ENCODE measurements around the gene SCYL3. TPM values are rescaled to one million over a fixed set of nuclear protein-coding genes. Genes with fewer than 3 reads are reported as not detected.
"Not testable (repeated sequence)": the region's sequence is repeated elsewhere in the genome, so short reads cannot be mapped to it uniquely, and the experiment has no call there.

Gene SCYL3
- total RNA-seq, 1 experiment from 2014 or later, result 7.6 TPM

- no peak for TF ChIP-seq EZH2phosphoT487 (IDR thresholded peaks at IDR 0.05; ENCODE audit: borderline replicate concordance)
- no peak for TF ChIP-seq EGR1 (IDR thresholded peaks at IDR 0.05; ENCODE audit: low read depth)
- TF ChIP-seq JUND (IDR thresholded peaks at IDR 0.05), result no peak
- TF ChIP-seq FOSL1 (IDR thresholded peaks at IDR 0.05; ENCODE audit: low read depth), result no peak
- no peak for TF ChIP-seq POLR2AphosphoS5 (IDR thresholded peaks at IDR 0.05; ENCODE audit: low read depth, low read length)
- no peak for TF ChIP-seq CEBPB (IDR thresholded peaks at IDR 0.05; ENCODE audit: low read depth)
- no peak for TF ChIP-seq MAX (IDR thresholded peaks at IDR 0.05)
- TF ChIP-seq ELF1 (IDR thresholded peaks at IDR 0.05; ENCODE audit: borderline replicate concordance, low read depth), result no peak
- TF ChIP-seq, protein P1, sequence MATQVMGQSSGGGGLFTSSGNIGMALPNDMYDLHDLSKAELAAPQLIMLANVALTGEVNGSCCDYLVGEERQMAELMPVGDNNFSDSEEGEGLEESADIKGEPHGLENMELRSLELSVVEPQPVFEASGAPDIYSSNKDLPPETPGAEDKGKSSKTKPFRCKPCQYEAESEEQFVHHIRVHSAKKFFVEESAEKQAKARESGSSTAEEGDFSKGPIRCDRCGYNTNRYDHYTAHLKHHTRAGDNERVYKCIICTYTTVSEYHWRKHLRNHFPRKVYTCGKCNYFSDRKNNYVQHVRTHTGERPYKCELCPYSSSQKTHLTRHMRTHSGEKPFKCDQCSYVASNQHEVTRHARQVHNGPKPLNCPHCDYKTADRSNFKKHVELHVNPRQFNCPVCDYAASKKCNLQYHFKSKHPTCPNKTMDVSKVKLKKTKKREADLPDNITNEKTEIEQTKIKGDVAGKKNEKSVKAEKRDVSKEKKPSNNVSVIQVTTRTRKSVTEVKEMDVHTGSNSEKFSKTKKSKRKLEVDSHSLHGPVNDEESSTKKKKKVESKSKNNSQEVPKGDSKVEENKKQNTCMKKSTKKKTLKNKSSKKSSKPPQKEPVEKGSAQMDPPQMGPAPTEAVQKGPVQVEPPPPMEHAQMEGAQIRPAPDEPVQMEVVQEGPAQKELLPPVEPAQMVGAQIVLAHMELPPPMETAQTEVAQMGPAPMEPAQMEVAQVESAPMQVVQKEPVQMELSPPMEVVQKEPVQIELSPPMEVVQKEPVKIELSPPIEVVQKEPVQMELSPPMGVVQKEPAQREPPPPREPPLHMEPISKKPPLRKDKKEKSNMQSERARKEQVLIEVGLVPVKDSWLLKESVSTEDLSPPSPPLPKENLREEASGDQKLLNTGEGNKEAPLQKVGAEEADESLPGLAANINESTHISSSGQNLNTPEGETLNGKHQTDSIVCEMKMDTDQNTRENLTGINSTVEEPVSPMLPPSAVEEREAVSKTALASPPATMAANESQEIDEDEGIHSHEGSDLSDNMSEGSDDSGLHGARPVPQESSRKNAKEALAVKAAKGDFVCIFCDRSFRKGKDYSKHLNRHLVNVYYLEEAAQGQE (IDR thresholded peaks at IDR 0.05; ENCODE audit: low read depth), result no peak
- TF ChIP-seq CBX3 (IDR thresholded peaks at IDR 0.05; ENCODE audit: low read depth), result no peak
- TF ChIP-seq, protein P2, sequence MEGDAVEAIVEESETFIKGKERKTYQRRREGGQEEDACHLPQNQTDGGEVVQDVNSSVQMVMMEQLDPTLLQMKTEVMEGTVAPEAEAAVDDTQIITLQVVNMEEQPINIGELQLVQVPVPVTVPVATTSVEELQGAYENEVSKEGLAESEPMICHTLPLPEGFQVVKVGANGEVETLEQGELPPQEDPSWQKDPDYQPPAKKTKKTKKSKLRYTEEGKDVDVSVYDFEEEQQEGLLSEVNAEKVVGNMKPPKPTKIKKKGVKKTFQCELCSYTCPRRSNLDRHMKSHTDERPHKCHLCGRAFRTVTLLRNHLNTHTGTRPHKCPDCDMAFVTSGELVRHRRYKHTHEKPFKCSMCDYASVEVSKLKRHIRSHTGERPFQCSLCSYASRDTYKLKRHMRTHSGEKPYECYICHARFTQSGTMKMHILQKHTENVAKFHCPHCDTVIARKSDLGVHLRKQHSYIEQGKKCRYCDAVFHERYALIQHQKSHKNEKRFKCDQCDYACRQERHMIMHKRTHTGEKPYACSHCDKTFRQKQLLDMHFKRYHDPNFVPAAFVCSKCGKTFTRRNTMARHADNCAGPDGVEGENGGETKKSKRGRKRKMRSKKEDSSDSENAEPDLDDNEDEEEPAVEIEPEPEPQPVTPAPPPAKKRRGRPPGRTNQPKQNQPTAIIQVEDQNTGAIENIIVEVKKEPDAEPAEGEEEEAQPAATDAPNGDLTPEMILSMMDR (IDR thresholded peaks at IDR 0.05 in 2 of 3, conservative IDR thresholded peaks at IDR 0.05 in 1 of 3; ENCODE audit: borderline replicate concordance in 1 of 3, insufficient read depth in 1 of 3, low read depth in 2 of 3, low read length in 2 of 3), result no peak
- no peak for TF ChIP-seq YY1 (IDR thresholded peaks at IDR 0.05; ENCODE audit: extremely low read depth, insufficient replicate concordance, low read depth, low read length)
- TF ChIP-seq SP1 (IDR thresholded peaks at IDR 0.05; ENCODE audit: low read depth), result no peak
- TF ChIP-seq ZNF274 (IDR thresholded peaks at IDR 0.05; ENCODE audit: low read depth, low read length), result no peak
- no peak for TF ChIP-seq SRF (IDR thresholded peaks at IDR 0.05; ENCODE audit: low read depth)
- Histone ChIP-seq H3K4me2 (ENCODE audit: low read length) (no peak overlapping the region), H4K20me1 (ENCODE audit: insufficient read depth) (no peaks in the 10 kb centered on the region), H3K4me1 (ENCODE audit: control insufficient read depth in 1 of 2, insufficient read depth in 2 of 2, low read length in 2 of 2) (no peaks in the 10 kb centered on the region), H3K4me3 (replicated peaks in 1 of 2; ENCODE audit: low read depth in 1 of 2, low read length in 2 of 2) (no peak overlapping the region), H3K27me3 (ENCODE audit: insufficient read depth, low read length) (no peaks in the 10 kb centered on the region), H3K36me3 (ENCODE audit: control insufficient read depth in 1 of 2, insufficient read depth in 2 of 2, low read length in 2 of 2) (peaks cover 0 to 5% of the 10 kb centered on the region in 2 experiments; a peak in 1 of 4 replicates), H3K79me2 (ENCODE audit: insufficient read depth, low read length) (no peaks in the 10 kb centered on the region), H2AFZ (ENCODE audit: low read depth, low read length, poor library complexity, severe bottlenecking) (no peak overlapping the region), H3K27ac (ENCODE audit: low read depth, low read length) (no peak overlapping the region), H3K9ac (ENCODE audit: low read length) (no peak overlapping the region), H3K9me2 (ENCODE audit: insufficient read depth) (no peaks in the 10 kb centered on the region), H3K9me3 (ENCODE audit: control insufficient read depth in 1 of 2, insufficient read depth in 1 of 2, low read depth in 1 of 2, low read length in 2 of 2) (no peaks in the 10 kb centered on the region)
- ChIA-PET CTCF (no interaction called here), POLR2A (no interaction called here), RAD21 (ENCODE audit: low non-redundant PET in 1 of 2, low total read pairs in 2 of 2, uncharacterized antibody in 2 of 2, unreplicated experiment in 2 of 2) (no interaction called here)
- DNase-seq (ENCODE audit: low read depth, low spot score) (no peak), ATAC-seq (no peak)
- intact Hi-C loops (cut with micrococcal nuclease), result no loop called here
- BruUV-seq (replicated peaks), result no TSS peak
Measured at GRCh38 chr1:169812131-169812530, 81.6 kb downstream of the SCYL3 start.

DNA sequence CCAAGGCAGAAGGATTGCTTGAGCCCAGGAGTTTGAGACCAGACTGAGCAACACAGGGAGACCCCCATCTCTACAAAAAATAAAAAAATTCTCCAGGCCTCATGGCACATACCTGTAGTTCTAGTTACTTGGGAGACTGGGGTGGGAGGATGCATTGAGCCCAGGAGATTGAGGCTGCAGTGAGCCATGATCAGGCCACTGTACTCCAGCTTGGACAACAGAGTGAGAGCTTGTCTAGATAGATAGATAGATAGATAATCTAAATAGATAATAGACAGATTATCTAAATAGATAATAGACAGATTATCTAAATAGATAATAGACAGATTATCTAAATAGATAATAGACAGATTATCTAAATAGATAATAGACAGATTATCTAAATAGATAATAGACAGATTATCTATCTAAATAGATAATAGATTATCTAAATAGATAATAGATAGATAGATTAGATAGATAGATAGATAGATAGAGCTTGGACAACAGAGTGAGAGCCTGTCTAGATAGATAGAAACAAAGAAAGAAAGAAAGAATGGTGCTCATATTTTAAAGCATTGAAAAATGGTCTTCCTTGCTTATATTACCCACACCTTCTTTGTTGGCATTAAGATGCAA is 82.2 kb downstream of the SCYL3 start:
- H3K9me2 ChIP-seq (ENCODE audit: insufficient read depth); H3K27me3 ChIP-seq (ENCODE audit: insufficient read depth, low read length); H3K36me3 ChIP-seq (ENCODE audit: control insufficient read depth in 1 of 2, insufficient read depth in 2 of 2, low read length in 2 of 2); RAD21 ChIA-PET (ENCODE audit: low non-redundant PET in 1 of 2, low total read pairs in 2 of 2, uncharacterized antibody in 2 of 2, unreplicated experiment in 2 of 2); intact Hi-C loops (cut with micrococcal nuclease); H3K4me2 ChIP-seq (ENCODE audit: low read length); H3K9ac ChIP-seq (ENCODE audit: low read length); H2AFZ ChIP-seq (ENCODE audit: low read depth, low read length, poor library complexity, severe bottlenecking); H4K20me1 ChIP-seq (ENCODE audit: insufficient read depth); BruUV-seq (replicated peaks); H3K79me2 ChIP-seq (ENCODE audit: insufficient read depth, low read length); H3K27ac ChIP-seq (ENCODE audit: low read depth, low read length); H3K4me3 ChIP-seq (replicated peaks in 1 of 2; ENCODE audit: low read depth in 1 of 2, low read length in 2 of 2); ATAC-seq; H3K9me3 ChIP-seq (ENCODE audit: control insufficient read depth in 1 of 2, insufficient read depth in 1 of 2, low read depth in 1 of 2, low read length in 2 of 2); DNase-seq (ENCODE audit: low read depth, low spot score); H3K4me1 ChIP-seq (ENCODE audit: control insufficient read depth in 1 of 2, insufficient read depth in 2 of 2, low read length in 2 of 2); CTCF ChIA-PET; POLR2A ChIA-PET: not testable (repeated sequence)
